Mammary epithelial cell (primary cell): ENCODE measurements around the gene USP9X.
"Not testable (repeated sequence)": the region's sequence is repeated elsewhere in the genome, so short reads cannot be mapped to it uniquely, and the experiment has no call there.

Experiments
- CTCF ChIP-seq, 2 donors: IDR thresholded peaks in 1 of 2; conservative IDR thresholded peaks in 1 of 2; 2 replicates each; pipeline ENCODE4 v1.5.1; 2011 to 2012; ENCODE audit warnings: inconsistent platforms in 2 of 2, low read length in 2 of 2, mild to moderate bottlenecking in 2 of 2, control low read depth in 1 of 2, low read depth in 1 of 2; ENCODE audit not compliant: insufficient read depth in 1 of 2; ENCODE audit errors: extremely low read depth in 1 of 2
- EZH2 ChIP-seq: IDR thresholded peaks from 2 replicates; pipeline ENCODE4 v1.6.1; 2012; ENCODE audit warnings: low read length, inconsistent platforms, borderline replicate concordance

- TF ChIP-seq CTCF (conservative IDR thresholded peaks at IDR 0.05 in 1 of 2, IDR thresholded peaks at IDR 0.05 in 1 of 2; ENCODE audit: extremely low read depth in 1 of 2, insufficient read depth in 1 of 2, low read depth in 1 of 2, low read length in 2 of 2); EZH2: not testable (repeated sequence)
Observed at GRCh38 chrX:41186946-41187345, 101.7 kb downstream of the USP9X start.
